Measurements from ENCODE around the gene FBF1.
"Not testable (repeated sequence)": the region's sequence is repeated elsewhere in the genome, so short reads cannot be mapped to it uniquely, and the experiment has no call there.

Gene FBF1, protein sequence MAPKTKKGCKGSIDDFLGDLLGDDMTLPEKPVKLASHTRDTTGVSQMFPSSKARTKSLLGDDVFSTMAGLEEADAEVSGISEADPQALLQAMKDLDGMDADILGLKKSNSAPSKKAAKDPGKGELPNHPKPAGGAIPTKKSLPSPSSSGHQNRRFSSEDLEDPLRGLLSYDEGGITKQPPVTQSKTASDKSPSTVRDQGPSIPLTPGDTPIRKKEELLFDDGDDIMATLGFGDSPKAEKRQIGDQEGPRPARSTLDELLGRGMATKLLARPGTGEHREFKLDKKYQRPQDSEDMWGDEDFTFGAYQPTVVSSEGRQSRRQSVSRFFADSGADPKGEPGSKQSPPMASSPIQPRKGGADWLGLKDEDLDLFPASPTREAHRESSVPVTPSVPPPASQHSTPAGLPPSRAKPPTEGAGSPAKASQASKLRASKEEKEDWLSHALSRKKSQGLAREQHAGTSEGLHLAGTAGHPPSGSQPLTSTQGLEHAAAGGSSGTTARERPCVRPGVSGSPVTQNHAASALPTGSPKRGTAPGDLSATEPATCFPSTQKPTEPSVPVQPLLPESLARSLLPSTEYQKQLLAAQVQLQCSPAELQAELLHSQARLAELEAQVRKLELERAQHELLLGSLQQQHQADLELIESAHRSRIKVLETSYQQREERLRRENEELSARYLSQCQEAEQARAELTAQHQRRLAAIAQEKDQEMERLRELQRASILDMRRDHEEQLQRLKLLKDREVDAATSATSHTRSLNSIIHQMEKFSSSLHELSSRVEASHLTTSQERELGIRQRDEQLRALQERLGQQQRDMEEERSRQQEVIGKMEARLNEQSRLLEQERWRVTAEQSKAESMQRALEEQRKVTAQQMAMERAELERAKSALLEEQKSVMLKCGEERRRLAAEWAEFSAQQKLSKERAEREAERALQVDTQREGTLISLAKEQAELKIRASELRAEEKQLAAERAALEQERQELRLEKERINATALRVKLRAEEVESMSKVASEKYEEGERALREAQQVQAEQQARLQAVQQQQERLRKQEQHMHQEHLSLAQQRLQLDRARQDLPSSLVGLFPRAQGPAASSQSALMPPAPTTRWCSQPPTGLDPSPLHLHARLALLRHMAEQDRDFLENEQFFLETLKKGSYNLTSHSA

DNA sequence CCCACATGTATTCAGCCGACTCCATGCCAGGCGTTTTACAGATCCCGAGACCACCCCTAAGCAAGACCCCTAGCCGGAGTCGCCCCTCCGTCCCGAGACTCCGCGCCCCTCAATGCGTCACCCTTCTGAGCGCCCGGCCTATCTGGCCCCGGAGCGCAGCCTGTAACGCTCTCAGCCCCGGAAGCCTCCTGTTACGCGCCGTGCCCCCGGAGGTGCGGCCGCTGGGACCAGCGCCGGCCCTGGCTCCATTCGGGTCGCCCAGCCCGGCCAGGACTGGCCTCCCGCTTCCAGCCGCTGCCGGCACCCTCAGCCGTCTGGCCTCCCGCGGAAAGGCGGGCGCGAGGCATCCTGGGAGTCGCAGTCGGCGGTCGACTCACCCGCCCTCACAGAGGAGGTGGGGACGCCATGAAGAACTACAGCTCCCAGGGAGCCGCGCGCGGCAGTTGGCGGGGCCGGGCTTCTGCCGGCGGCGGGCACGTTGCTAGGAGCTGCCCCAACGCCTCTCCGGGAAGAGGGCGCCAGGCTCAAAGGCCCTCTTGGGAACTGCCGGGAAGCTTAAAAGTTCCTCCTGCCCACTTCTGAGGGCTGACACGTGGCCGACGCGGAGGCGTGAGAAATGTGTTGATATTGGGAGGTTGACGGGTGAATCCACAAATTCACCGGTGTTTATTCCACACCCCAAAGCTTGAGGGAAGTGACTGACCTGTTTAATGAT is at the start of gene FBF1:
TSS of gene FBF1 (minus strand) at position 316 of the 715 bp plus-strand sequence. CDS start 2,893 bp downstream, outside the sequence.
- DNase-seq: peak; percentile 84

- no peak for DNase-seq
Measured at GRCh38 chr17:75987041-75987440, 46.2 kb upstream of the FBF1 start.

DNA sequence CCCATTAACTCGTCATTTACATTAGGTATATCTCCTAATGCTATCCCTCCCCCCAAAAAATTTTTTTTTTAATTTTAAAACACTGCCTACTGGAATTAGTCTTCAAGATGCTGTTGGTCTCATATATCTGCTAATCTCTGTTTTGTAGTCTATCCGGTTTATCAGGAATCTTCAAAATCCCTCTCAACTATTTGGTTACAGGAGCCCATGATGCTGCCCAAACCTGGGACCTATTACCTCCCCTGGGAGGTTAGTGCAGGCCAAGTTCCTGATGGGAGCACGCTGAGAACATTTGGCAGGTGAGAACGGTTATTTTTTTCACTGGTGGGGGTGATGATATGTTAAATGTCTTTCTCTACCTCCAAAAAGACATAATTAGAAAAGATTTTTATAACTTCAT is 45.1 kb upstream of the FBF1 start:
- DNase-seq: no peak

- no peak for DNase-seq
Measured at GRCh38 chr17:75983501-75984181, 42.8 kb upstream of the FBF1 start.

DNA sequence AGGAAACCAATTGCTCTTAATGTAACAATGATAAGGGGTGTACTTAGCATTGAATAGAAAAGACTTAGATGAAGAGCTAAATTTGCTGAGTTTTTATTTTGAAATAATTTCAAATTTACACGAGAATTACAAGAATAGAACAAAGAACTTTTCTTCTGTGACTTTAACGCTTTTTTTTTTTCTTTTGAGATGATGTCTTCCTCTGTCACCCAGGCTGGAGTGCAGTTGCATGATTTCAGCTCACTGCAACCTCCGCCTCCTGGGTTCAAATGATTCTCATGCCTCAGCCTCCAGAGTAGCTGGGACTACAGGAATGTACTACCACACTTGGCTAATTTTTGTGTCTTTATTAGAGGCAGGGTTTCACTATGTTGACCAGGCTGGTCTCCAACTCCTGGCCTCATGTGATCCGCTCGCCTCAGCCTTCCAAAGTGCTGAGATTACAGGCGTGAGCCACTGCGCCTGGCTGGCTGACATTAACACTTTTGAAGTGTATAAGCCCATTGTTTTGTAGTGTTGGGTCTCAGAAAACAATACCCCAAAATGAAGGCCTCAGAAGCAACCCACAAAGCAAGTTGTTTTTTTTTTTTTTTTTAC is 40.3 kb upstream of the FBF1 start:
- no peak for DNase-seq

GRCh38 chr17:75980188-75981018 is 39.6 kb upstream of the FBF1 start:
- DNase-seq: no peak

GRCh38 chr17:75979705-75980187 is 38.9 kb upstream of the FBF1 start:
- no peak for DNase-seq

GRCh38 chr17:75978938-75979704 is 38.3 kb upstream of the FBF1 start, which contains the start of the genes ACOX1 and TEN1:
Gene ACOX1, minus strand, starts transcription at chr17:75979166. Its CDS starts 93 bp downstream, at chr17:75979073.
Gene TEN1, plus strand, starts transcription at chr17:75979240. Its CDS starts 6,953 bp downstream, at chr17:75986193.
- DNase-seq: peak; percentile 94

DNA sequence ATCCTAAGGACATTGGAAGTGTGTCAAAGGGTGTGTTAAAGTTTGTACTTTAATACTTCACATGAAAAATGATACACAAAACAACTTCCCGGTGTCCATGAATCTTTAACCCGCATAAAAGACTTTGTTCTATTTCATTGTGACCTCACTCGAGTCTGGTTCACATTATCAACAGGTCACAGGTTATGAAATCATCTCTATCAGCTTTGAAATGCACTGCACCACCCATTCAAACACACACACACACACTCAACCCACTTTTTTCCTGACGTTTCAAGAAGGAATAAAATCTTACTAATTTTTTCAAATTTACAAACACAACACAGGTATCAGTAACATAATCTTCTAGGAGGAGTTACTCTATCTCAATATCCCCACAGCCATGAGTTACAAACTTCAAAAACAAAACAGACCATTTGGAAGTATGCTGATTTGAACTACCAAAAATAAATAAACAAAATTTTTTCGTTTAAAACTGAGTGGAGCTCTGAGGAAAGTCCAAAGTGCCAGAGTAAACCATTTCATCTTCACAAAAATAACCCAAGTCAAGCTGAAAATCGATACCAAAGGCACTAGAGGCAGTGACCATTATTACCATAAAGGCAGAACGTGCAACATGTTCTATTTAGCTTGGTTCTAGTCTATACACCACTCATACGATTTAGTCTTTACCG is 35.5 kb upstream of the FBF1 start:
- DNase-seq: no peak

DNA sequence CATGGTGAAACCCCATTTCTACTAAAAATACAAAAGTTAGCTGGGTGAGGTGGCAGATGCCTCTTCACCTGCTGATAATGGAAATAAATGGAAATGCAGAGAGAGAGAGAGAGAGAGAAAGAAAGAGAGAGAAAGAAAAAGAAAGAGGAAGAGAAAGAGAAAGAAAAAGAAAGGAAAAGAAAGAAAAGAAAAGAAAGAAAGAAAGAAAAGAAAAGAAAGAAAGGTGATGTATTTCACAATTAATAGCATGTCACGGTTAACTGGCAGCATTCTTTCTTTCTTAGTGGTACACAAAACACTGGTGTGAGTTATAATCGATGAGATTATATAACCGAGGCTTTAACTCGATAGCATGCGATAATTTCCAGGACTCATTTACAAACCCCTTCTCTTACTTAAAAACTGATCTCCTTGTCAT is 34.9 kb upstream of the FBF1 start:
- DNase-seq: no peak

DNA sequence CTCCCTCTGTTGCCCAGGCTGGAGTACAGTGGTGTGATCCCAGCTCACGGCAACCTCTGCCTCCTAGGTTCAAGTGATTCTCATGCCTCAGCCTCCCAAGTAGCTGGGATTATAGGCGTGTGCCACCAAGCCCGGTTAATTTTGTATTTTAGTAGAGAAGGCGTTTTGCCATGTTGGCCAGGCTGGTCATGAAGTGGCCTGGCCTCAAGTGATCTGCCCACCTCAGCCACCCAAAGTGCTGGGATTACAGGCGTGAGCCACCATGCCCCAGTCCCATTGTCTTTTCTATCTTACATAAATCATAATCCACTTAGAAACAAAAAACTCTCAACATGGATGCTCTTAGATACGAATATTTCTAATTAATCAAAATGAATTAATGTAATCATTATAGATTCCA is 34.3 kb upstream of the FBF1 start:
- DNase-seq: not testable (repeated sequence)

GRCh38 chr17:75970626-75971025 is 29.8 kb upstream of the FBF1 start:
- DNase-seq: no peak

- no peak for DNase-seq
Measured at GRCh38 chr17:75970011-75970523, 29.2 kb upstream of the FBF1 start.

GRCh38 chr17:75969044-75969443 is 28.2 kb upstream of the FBF1 start:
- DNase-seq: not testable (repeated sequence)

GRCh38 chr17:75965468-75965867 is 24.6 kb upstream of the FBF1 start:
- no peak for DNase-seq

DNA sequence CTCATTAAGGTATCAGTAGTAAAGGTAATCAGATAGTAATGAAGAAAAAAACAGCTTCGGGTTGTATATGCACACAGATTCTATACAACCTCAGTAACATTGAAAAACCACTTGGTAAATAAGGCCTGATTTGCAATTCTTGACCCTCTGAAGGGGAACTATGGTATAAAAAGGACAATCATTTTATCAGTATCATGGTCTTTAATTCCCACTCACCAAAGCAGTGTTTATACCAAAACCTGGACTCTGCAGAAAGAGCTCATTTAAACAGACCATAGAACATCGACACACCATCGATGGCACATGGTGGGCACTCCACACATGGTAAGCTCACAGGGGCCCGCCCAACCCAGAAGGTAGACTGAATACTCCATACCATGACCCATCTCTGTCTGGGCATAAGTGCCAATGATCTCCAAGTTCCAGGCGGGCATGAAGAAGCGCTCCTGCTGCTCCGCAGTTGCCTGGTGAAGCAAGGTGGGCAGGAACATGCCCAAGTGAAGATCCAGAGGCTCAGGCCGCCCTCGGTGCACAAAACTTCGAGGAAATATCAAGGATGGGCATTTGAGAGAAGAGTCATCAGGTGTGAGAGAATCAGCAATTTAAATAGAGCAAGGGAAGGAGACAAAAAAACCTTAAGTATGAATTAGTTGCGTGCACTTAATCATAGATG is 19.1 kb upstream of the FBF1 start:
- no peak for DNase-seq

DNA sequence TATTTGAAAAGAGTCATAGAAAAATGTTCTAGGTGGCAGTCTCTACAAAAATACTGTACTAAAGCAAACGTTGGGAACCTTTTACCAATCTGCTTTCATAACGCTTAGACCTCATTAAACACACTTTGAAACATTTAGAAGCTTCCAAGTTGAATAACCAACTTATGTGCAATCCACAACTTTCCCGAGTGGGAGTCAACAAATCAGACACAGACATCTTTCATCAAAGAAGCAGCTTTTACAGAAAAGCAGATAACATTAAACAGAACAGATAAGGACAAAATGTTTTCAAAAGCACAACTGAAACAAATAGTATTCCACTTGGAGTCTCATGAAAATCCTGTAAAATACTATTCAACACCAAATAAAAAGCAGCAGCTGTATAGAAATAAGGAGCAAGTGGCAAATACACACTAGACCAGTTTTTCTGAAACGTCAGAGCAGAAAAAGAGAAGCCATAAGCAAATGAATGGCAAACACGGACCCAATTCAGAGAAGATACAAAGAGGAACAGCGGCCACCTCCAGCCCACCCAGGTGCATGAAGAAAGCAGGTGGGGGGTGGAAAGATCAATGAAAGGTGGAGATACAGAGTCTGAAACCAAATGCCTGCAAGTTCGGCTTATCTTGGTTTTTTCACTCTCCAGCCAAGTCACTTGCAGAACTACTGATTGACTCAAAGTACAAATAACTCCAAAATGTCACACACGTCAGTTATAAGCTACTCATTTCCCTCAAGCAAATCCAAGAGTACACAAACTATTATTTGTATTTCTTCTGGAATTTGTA is 18.4 kb upstream of the FBF1 start:
- no peak for DNase-seq
